Hematopoietic multipotent progenitor cell treated with erythropoietin and hydrocortisone succinate and interleukin-3 and kit ligand, for 15 days (in vitro differentiated cells): ENCODE results near the gene TSC2.
"Not testable (repeated sequence)": the region's sequence is repeated elsewhere in the genome, so short reads cannot be mapped to it uniquely, and the experiment has no call there.

Experiments used
- DNase-seq: peaks from one replicate; pipeline ENCODE4 v3.0.0-alpha.2; 2015; ENCODE audit warnings: low spot score

The TSC2 gene

DNA sequence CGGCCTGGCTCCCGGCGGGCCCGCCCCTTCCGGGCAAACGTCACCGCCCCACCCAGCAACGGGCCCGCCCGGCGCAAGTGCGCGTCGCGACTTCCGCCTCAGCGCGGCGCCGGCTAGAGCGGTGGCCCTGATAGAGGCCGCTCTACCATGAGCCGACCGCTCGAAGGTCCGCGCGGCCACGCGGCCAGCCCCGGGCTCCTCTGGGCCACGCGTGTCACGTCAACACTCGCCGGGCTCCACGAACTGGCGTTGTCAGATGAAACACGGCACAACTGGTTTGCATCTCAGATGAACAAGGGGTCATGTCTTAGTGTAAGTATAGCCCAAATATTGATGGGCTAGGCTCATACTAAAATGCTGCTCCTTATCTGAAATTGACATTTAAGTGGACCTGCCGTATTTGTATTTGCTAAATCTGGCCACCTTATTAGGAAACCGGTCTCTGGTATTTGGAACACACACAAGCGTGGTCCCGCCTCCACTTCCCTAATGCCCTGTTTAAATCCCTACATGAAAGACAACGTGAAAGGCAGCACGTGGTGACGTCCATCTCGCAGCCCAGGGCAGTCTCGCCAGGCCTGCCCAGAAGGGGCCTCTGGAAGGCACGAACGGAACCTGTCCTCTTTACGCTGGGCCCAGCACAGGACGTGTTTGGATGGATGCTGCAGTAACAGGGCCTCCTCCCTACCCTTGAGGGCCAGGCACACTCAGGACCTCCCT is 37.8 kb upstream of the TSC2 start, which contains the start of gene ZNF598:
TSS of gene ZNF598 (minus strand) at position 31 of the 720 bp plus-strand sequence.
- DNase-seq: peak; percentile 89

DNA sequence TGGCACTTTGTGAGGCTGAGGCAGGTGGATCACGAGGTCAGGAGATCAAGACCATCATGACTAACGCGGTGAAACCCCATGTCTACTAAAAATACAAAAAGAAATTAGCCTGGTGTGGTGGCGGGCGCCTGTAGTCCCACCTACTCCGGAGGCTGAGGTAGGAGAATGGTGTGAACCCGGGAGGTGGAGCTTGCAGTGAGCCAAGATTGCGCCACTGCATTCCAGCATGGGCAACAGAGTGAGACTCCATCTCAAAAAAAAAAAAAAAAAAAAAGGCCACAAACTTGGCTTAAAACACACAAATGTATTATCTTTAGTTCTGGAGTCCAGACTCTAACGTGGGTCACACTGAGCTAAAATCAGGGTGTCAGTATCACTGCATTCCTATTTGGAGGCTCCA is 36.1 kb upstream of the TSC2 start:
- not testable (repeated sequence) for DNase-seq

DNA sequence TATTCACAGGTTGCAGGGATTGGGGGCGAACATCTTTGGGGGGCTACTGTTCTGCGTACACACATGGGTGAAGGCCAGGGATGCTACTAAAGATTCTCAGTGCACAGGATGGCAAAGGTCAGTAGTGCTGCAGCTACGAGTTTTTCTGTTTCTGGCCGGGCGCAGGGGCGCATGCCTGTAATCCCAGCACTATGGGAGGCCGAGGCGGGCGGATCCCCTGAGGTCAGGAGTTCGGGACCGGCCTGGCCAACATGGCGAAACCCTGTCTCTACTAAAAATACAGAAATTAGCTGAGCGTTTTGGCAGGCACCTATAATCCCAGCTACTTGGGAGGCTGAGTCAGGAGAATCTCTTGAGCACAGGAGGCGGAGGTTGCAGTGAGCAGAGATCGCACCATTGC is 34.3 kb upstream of the TSC2 start:
- DNase-seq: no peak

DNA sequence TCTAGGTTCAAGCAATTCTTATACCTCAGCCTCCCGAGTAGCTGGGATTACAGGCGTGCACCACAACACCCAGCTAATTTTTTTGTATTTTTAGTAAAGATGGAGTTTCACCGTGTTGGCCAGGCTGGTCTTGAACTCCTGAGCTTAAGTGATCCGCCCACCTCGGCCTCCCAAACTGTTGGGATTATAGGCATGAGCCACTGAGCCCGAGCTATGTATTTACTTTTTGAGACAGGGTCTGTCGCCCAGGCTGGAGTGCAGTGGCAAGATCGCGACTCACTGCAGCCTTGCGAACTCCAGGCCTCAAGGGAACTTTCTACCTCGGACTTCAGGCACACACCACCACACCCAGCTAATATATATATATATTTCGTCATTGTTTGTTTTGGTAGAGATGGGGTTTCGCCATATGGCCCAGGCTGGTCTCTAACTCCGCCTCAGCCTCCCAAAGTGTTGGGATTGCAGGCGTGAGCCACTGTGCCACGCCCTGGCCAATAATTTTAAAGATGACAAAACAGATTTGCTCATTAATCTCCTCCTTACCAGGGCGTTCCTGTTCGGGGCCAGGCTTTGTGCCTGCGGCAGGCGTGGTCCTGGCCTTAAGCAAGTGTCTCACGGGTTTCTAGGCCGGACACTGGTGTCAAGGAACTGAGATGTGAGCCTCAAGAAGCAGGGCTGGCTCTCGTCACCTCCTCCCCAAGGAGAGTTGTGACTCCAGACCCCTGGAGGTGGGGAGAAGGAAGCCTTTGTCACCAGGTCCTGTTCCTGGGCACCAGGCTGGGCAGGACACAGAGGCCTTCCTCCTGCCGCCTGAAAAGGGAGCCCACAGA is 32.5 kb upstream of the TSC2 start:
- no peak for DNase-seq

DNA sequence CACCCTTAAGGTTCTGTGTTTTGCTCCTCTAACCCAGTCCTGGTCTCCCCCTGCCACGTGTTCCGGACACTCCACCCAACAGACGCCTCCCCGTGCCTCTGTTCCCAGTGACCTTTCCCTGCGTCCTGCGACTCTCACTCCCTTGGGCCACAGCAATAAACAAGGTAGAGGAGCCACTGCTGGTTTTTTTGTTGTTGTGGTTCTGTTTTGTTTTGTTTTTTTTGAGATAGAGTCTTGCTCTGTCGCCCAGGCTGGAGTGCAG is 31.9 kb upstream of the TSC2 start:
- DNase-seq: no peak

DNA sequence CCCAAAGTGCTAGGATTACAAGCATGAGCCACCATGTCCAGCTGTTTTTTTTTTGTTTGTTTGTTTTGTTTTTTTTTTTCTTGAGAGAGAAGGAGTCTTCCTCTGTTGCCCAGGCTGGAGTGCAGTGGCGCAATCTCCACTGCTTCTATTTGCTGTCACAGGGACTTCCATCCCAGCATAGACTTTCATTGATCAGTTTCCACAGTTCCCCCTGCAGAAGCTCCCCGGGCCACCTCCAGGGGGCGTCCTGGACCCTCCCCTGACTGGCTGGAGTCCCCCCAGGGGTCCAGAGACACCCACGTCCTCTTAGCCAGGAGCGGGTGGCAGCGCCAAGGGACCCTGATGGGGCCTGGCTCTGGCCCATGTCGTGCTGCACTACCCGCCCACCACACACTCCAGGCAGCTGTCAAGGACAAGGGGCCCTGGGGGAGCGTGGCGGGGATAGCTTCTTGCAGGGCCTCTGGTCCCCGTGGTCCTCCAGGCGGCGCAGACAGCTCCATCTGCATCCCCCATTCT is 31.3 kb upstream of the TSC2 start:
- no peak for DNase-seq

DNA sequence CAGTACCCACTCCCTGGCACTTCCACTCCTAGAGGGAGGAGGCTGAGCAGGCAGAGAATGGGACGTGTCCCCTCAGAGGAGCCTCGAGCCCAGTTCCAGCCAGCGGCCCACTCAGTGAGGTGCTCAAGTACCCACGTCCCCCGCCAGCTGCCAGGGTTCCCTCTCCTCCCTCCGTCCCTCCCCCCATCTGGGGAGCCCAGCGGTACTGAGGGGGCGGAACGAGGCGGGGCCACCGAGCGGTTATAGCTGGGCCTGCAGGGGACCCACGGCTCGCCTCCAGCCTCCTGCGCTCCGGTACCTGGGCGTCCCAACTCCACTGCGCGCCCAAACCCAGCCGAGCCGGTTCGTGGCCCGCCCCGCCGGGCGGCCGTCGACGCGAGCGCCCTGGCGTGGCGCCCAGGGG is 28.3 kb upstream of the TSC2 start, which contains the start of gene NPW:
TSS of gene NPW (plus strand) at position 268 of the 403 bp plus-strand sequence.
- no peak for DNase-seq

DNA sequence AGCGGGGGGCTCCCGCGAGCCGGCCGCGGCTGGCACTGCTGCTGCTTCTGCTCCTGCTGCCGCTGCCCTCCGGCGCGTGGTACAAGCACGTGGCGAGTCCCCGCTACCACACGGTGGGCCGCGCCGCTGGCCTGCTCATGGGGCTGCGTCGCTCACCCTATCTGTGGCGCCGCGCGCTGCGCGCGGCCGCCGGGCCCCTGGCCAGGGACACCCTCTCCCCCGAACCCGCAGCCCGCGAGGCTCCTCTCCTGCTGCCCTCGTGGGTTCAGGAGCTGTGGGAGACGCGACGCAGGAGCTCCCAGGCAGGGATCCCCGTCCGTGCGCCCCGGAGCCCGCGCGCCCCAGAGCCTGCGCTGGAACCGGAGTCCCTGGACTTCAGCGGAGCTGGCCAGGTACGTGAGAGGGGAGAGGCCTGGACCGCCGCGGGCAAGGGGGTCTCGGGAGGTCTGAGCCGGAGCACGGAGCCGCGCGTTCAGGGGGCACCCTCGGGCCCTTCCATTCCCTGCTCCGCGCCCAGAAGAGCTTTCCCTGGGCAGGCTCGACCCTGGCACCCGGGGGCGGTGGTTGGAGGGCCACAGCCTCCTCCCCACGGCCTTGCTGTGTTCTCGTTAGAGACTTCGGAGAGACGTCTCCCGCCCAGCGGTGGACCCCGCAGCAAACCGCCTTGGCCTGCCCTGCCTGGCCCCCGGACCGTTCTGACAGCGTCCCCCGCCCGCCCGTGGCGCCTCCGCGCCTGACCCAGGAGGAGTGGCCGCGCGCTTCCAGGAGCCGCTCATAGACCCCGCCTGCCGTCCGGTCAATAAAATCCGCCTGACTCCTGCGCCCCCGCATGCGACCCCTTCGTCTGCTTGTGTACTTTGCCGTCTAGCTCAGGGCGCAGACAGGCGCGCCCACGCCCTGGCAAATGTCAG is 27.6 kb upstream of the TSC2 start:
- no peak for DNase-seq

DNA sequence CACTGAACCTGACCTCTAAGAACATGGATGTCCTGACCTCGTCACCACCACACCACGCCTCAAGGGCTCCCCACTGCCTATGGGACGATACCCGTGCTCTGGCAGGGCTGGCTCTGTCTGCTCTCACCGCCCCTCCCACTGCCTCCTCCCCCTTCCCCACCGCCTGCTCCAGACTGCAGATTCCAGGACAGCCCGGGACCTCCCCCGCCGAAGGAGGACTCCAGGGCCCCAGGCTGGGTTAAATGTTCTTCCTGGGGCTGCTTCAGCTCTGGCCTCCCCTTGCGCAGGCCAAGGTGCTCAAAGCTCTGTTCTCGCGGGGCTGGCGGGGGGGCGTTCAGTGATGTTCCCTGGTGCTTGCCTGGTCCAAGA is 25.1 kb upstream of the TSC2 start:
- DNase-seq: no peak

DNA sequence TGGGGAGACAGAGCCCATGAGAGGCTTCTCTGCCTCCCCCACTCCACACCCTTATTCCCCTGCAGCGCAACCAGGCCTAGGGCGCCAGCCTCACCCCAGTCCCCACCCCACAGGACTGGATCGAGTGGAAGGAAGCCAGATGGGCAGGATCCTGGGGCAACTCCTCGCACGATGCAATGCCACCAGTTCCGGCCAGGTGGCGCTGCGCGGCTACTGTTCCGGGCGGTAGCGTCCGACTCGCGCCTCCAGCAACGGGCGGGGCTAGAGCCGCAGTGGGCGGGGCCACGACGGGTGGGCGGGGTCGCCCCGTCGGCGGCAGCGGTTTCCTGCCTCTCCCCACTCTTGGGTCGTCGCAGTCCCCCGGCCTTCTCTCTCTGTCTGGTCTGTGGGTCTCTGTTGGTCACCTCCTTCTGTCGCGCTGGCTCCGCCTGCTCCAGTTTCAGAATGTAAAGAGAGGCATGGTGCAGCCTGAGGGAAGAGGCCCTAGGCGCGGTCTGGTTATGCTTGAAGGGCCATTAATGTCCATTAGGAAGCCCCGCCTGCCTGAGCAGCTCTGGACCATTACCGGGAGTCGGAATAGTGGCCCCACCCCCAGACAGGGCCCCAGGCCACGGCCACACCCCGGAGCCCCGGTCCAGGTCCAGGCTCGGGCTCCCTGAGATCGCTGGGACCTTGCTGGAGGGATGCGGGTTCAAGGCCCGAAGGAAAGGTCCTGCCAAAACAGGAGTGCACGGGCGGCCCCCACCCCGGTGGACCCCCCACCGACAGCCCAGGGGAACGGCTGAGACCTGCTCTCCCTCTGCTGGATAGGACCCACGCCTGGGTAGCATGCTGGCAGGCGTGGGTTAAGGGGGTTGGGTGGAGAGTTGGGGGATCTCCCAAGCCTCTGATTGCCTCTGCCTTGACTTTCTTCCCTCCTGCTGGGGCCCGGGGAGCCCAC is 24.4 kb upstream of the TSC2 start:
- peak; percentile 90 for DNase-seq

DNA sequence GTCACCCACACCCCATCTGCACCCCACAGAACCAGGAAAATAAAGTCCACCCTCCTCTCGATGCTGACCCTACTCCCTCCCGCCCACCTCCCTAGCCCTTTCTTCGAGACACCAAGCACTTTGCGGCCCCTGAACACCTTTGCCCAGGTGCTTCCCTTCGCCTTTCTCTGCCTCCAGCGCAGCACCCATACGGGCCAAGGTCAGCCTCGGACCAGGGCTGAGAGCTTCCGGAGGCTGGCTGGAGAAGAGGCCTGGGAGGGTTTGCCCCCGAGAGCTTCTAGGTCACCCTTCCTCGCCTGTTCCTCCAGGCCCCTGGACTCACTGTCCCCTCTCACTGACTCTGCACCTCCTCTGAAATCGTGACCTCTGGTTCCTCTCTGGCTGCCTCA is 23.8 kb upstream of the TSC2 start:
- no peak for DNase-seq

DNA sequence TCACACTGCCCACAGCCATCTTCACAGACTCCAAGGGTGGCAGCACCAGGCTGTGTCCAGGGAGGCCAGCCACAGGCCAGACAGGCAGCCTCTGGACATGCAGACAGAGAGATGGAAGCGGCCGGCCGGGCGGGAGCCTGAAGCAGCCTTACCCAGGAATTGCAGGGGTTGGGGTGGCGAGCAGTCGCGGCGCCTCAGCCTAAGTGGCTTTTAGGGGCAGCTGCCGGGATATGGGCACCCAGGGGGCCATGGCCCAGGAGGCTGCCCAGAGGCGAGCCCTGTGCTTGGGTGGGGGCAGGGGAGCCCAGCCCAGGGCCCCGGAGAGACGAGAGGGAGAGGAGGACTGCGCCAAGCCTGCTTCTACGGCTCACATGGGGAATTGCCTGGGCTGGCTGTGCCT is 22.5 kb upstream of the TSC2 start:
- no peak for DNase-seq

DNA sequence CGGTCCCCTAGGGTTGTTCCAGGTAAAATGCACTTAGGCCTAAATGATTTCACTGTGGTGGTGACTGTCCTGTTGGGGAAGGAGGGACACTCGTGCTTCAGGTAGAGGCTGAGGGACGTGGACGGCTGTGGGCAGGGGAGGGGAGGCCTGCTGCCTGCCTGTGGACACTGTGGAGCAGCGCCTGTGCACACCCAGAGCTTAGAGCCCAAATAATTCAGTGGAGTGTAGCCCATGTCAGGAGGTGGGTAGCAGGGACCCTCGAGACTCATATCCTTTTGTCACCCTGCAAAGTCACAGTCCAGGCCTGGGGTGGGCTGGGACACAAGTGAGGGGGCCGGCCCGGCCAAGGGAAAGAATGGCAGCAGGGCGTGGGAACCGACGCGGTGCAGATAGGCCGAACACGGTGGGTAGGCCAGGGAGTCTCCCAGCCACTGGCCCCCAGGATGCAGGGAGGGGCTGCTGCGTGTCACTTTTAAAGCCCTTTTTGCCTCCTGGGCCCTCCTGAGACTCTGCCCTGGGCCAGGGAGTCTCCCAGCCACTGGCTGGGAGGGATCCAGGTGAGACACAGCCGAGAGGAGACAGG is 21.8 kb upstream of the TSC2 start:
- no peak for DNase-seq

DNA sequence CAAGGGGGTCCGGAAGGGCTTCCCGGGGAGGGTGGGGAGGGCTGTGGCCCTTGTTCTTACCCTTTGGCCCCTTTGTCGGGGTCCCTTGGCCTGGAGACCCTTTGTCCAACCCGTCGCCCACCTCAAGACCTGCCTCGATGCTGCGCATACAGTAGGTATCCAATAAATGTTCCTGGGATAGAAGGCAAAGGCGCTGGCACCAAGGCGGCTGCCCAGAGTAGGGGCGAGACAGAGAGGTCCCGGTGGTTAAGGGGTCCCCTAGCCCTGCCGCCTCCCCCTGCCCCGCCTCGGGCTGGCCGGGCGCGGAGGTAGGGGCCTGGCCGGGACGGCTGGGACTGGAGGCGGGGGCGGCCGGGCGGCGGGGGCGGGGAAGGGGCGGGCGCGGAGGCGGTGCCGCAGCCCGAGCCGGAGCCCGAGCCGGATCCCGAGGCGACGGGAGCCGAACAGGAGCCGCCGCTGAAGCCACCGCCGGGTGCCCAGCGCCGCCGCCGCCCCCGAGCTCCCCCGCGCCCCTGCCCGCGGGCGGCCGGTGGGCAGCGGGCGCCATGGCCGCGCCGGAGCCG is 21.2 kb upstream of the TSC2 start, which contains the start of gene NHERF2:
TSS of gene NHERF2 (plus strand) at position 442 of the 563 bp plus-strand sequence. CDS start at position 546, 104 bp downstream.
- no peak for DNase-seq

DNA sequence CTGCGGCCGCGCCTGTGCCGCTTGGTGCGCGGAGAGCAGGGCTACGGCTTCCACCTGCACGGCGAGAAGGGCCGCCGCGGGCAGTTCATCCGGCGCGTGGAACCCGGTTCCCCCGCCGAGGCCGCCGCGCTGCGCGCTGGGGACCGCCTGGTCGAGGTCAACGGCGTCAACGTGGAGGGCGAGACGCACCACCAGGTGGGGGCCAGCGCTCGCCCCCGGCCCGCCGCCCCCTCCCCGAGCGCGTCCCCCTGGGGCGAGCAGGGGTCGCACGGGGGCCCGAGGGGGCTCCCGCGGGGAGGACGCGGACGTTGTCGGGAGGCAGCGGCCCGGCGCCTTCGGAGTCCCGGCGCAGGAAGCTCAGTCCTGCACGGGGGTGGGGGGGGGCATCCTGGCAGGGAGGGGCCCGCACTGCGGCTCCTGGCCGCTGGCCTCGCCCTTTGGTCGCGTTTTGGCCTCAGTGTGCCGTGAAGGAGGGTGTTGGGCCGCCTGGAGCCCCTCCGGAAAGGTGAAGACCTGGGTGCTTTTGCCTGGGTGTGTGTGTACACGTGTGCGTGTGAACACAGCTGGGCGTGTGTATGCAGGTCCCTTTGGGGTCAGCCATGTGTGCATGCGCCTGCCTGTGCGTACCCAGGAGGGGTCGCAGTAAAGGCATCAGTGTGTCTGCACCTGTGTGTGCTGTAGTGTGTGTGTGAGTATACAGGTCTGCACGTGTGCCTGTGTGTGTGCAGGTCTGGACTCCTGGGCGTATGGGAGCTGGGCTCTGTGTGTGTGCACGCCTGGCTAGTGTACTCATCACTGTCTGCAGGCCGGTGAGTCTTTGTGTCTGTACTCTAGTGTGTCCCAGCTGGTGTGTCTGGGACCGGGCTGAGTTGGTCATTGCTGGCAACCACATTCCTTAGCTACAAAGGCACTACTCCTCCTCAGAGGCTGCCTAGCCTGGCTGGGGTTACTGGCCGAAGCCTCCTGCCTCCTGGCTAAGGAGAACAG is 20.5 kb upstream of the TSC2 start:
- no peak for DNase-seq

DNA sequence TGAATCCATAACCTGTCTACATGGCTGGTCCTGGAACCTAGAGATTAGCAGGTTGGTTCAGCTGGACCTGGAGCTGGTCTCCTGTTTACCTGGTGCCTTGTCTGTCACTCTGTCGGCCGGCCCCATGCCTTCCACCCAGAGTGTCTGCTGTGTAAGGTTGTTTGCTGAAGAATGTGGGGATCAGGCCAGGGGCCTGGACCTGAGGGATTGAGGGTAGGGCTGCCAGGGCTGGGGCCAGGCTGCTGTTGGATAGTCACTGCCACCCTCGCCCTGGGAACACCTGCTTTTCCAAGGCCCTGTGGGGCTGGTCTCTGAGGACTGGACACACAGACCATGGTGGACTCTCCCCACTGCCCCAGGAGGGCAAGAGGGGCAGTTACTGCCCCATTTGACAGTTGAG is 19.6 kb upstream of the TSC2 start:
- DNase-seq: no peak

DNA sequence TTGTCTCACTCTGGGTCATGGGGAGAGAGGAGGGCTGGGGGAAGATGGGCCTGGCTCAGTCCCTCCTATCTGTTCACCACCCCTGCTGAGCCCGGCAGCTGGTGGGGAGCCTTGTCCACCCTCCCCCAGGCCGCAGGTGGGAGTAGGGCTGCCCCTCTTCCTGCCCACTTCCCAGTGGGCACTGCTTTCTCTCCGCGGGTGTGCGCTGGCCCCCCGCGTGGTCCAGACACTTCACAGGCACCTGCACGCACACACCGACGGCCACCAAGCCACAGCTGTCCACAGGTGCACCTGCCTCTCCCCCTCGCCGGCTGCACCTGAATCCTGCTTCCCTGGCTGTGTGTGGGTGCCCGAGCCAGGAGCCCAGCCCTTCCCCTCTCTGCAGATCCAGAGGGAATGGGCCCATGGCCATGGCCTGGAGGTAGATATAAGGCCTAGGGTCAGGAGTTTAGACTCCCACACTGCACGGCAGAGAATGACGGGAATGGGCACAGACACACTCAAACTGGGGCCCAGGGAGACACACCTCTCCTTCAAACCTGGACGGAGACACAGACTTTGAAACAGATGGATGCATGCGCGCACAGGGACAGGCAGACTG is 19.1 kb upstream of the TSC2 start:
- no peak for DNase-seq

DNA sequence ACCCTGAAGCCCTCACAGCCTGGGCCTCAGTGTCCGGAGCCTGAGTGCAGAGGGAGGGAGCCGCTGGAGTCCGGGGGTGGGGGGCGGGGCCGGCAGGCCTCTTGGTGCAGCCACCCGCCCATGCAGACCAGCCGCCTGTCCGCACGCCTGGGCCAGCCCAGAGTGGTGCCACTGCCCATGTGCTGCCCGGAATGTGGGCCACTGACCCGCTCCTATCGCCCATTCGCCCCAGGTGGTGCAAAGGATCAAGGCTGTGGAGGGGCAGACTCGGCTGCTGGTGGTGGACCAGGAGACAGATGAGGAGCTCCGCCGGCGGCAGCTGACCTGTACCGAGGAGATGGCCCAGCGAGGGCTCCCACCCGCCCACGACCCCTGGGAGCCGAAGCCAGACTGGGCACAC is 18.4 kb upstream of the TSC2 start:
- DNase-seq: no peak

DNA sequence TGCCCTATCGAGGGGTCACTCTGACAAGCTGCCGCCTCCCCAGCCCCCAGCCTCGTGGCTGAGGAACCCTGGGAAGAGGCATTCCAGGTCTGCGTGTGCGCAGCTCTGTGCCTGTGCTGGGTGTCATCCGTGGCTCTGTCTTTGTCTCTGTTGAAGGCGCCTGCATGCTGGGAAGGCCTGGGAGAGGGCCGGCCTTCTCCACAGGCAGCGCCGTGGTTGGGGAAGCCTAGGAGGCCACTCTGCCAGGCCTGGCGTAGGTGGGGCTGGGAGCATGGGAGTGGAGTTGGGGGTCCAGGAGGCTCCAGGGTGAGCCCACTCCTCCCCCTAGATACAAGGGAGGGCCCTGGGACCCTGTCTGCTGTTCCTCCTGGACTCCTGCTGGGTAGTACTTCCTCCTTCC is 17.7 kb upstream of the TSC2 start:
- DNase-seq: no peak
